HG02840 (cell line): Measurements from ENCODE around the gene USP6.
"Not testable (repeated sequence)": the region's sequence is repeated elsewhere in the genome, so short reads cannot be mapped to it uniquely, and the experiment has no call there.

Experiments
- ATAC-seq: cut with Tn5 transposase; IDR thresholded peaks from one replicate; pipeline ENCODE4 v1.9.1; 2021; ENCODE audit warnings: mild to moderate bottlenecking, moderate library complexity, moderate number of reproducible peaks; ENCODE audit not compliant: unreplicated experiment, low FRiP score

USP6 gene

GRCh38 chr17:5121186-5121841 is 5.5 kb downstream of the USP6 start:
- ATAC-seq = no peak

GRCh38 chr17:5122056-5122455 is 6.2 kb downstream of the USP6 start:
- ATAC-seq = not testable (repeated sequence)

- no peak for ATAC-seq
These were observed 6.9 kb downstream of the USP6 start for GRCh38 chr17:5122586-5123342.

GRCh38 chr17:5123343-5124124 is 7.7 kb downstream of the USP6 start:
- no peak for ATAC-seq

- not testable (repeated sequence) for ATAC-seq
These were observed 8.4 kb downstream of the USP6 start for GRCh38 chr17:5124125-5124760.

- ATAC-seq = not testable (repeated sequence)
These were observed 9.1 kb downstream of the USP6 start for GRCh38 chr17:5124896-5125295.

- no peak for ATAC-seq
These were observed 11.1 kb downstream of the USP6 start for GRCh38 chr17:5126719-5127488.

GRCh38 chr17:5127910-5128309 is 12.1 kb downstream of the USP6 start:
- no peak for ATAC-seq

- not testable (repeated sequence) for ATAC-seq
These were observed 12.6 kb downstream of the USP6 start for GRCh38 chr17:5128387-5128786.

GRCh38 chr17:5128905-5129535 is 13.2 kb downstream of the USP6 start:
- no peak for ATAC-seq

GRCh38 chr17:5129770-5130169 is 13.9 kb downstream of the USP6 start:
- ATAC-seq = not testable (repeated sequence)

- ATAC-seq = not testable (repeated sequence)
These were observed 14.4 kb downstream of the USP6 start for GRCh38 chr17:5130261-5130660.

GRCh38 chr17:5130687-5131086 is 14.9 kb downstream of the USP6 start:
- ATAC-seq = not testable (repeated sequence)

GRCh38 chr17:5131146-5131715 is 15.4 kb downstream of the USP6 start:
- no peak for ATAC-seq

GRCh38 chr17:5131799-5132502 is 16.1 kb downstream of the USP6 start:
- ATAC-seq = not testable (repeated sequence)

GRCh38 chr17:5132503-5133225 is 16.8 kb downstream of the USP6 start:
- ATAC-seq = not testable (repeated sequence)

GRCh38 chr17:5133311-5133710 is 17.5 kb downstream of the USP6 start:
- no peak for ATAC-seq

GRCh38 chr17:5133961-5134360 is 18.1 kb downstream of the USP6 start:
- not testable (repeated sequence) for ATAC-seq
